A673 (cell line): ENCODE measurements around the gene RAG2. TPM values are rescaled to one million over a fixed set of nuclear protein-coding genes. Genes with fewer than 3 reads are reported as not detected.

Experiments used
- BruUV-seq: library from RNA; stranded (reverse); fragments of 400-500 nt; replicated peaks from 2 replicates; lab custom pipeline; 2021; lab: Mats Ljungman, UMichigan
- CTCF ChIA-PET: fragments of 300-600 bp; sonication (Branson Sonifier 250); formaldehyde crosslinking; loops from one replicate; lab custom pipeline; 2022; ENCODE audit warnings: antibody characterized with exemption; lab: Charles Lee
- POLR2A ChIA-PET: fragments of 300-600 bp; sonication (Branson Sonifier 250); formaldehyde crosslinking; loops from one replicate; lab custom pipeline; 2022; ENCODE audit warnings: antibody characterized with exemption; ENCODE audit not compliant: low non-redundant PET; lab: Charles Lee
- DNase-seq: peaks from one replicate; pipeline ENCODE4 v3.0.0-alpha.2; 2015; ENCODE audit warnings: low spot score
- H3K27ac ChIP-seq: fragments of 200-600 bp; sonication (generic); 2 replicates; pipeline ENCODE4 v1.5.1; 2016; ENCODE audit warnings: mixed run types, low read depth, mild to moderate bottlenecking, mixed read lengths, antibody characterized with exemption, low read length; ENCODE audit not compliant: poor library complexity, severe bottlenecking
- H3K27me3 ChIP-seq: fragments of 200-600 bp; sonication (generic); replicated peaks from 2 replicates; pipeline ENCODE4 v1.6.1; 2017; ENCODE audit warnings: mixed run types, low read depth, mild to moderate bottlenecking, mixed read lengths, antibody characterized with exemption, low read length; ENCODE audit not compliant: insufficient read depth, poor library complexity
- H3K36me3 ChIP-seq: fragments of 200-600 bp; sonication (generic); 2 replicates; pipeline ENCODE4 v1.6.1; 2016; ENCODE audit warnings: mixed run types, mild to moderate bottlenecking, mixed read lengths, antibody characterized with exemption, low read length; ENCODE audit not compliant: insufficient read depth, poor library complexity, severe bottlenecking
- H3K4me1 ChIP-seq: fragments of 200-600 bp; sonication (generic); 2 replicates; pipeline ENCODE4 v1.6.1; 2017; ENCODE audit warnings: mixed run types, mild to moderate bottlenecking, mixed read lengths, antibody characterized with exemption, low read length; ENCODE audit not compliant: insufficient read depth, poor library complexity, severe bottlenecking
- H3K4me3 ChIP-seq: fragments of 200-600 bp; sonication (generic); 2 replicates; pipeline ENCODE4 v1.5.1; 2016; ENCODE audit warnings: low read depth, mixed run types, mild to moderate bottlenecking, mixed read lengths, low read length; ENCODE audit not compliant: poor library complexity, severe bottlenecking
- H3K9me3 ChIP-seq: fragments of 200-600 bp; sonication (generic); 2 replicates; pipeline ENCODE4 v1.6.1; 2016; ENCODE audit warnings: mixed run types, low read depth, mild to moderate bottlenecking, mixed read lengths, antibody characterized with exemption, low read length; ENCODE audit not compliant: poor library complexity, severe bottlenecking
- CTCF ChIP-seq: fragments of 300-800, 200-600 bp; sonication (generic); conservative IDR thresholded peaks from 2 replicates; pipeline ENCODE4 v1.5.1; 2017; ENCODE audit warnings: low read depth, mild to moderate bottlenecking, antibody characterized with exemption, low read length, moderate library complexity, mixed read lengths
- EZH2 ChIP-seq: fragments of 200-600 bp; sonication (generic); IDR thresholded peaks from 2 replicates; pipeline ENCODE4 v1.6.1; 2017; ENCODE audit warnings: borderline replicate concordance, low read depth, mild to moderate bottlenecking, mixed read lengths, antibody characterized with exemption, low read length; ENCODE audit not compliant: poor library complexity, severe bottlenecking
- intact Hi-C: fragments of 100-400 bp; cut with micrococcal nuclease; formaldehyde crosslinking; loops from one replicate; pipeline ENCODE4 v1.10.0; 2022; ENCODE audit not compliant: unreplicated experiment
- total RNA-seq: library from RNA; stranded (reverse); gene quantifications from 2 replicates; pipeline ENCODE4 v1.2.3, GENCODE V29; 2021

RAG2 gene
- total RNA-seq, 1 experiment from 2014 or later: not detected

- ChIA-PET POLR2A (no interaction called here), CTCF (interaction anchor here (0.6 to 1.0 kb wide), 2 partner anchors 13 to 16 kb away, joined by 3 read pairs; no protein-coding TSS in a partner anchor)
- Histone ChIP-seq H3K4me1 (peaks cover 14% of the 10 kb centered on the region), H3K27me3 (peaks cover 56% of the 10 kb centered on the region), H3K27ac (no peak overlapping the region), H3K36me3 (no peaks in the 10 kb centered on the region), H3K9me3 (peaks cover 7% of the 10 kb centered on the region), H3K4me3 (no peak overlapping the region)
- TF ChIP-seq CTCF (no peak), EZH2 (no peak)
- DNase-seq: peak; percentile 37
- intact Hi-C loops: no loop called here
- no TSS peak for BruUV-seq
Observed at GRCh38 chr11:36577859-36578258, 20.2 kb downstream of the RAG2 start.

GRCh38 chr11:36577373-36577772 is 20.7 kb downstream of the RAG2 start:
- ChIA-PET CTCF (interaction anchor here (1.0 kb wide), 1 partner anchor 12 kb away, joined by 3 read pairs; no protein-coding TSS in a partner anchor), POLR2A (no interaction called here)
- DNase-seq: no peak
- Histone ChIP-seq H3K4me3 (no peak overlapping the region), H3K4me1 (peaks cover 14% of the 10 kb centered on the region), H3K36me3 (no peaks in the 10 kb centered on the region), H3K9me3 (peaks cover 7% of the 10 kb centered on the region), H3K27ac (no peak overlapping the region), H3K27me3 (peaks cover 60% of the 10 kb centered on the region)
- intact Hi-C loops: no loop called here
- TF ChIP-seq EZH2 (no peak), CTCF (no peak)
- BruUV-seq: no TSS peak

- no peak for TF ChIP-seq CTCF
- TF ChIP-seq EZH2: no peak
Observed at GRCh38 chr11:36574486-36574885, 23.6 kb downstream of the RAG2 start.

More at GRCh38 chr11:36574486-36574885, 23.6 kb downstream of the RAG2 start:
- no peak for DNase-seq
- BruUV-seq: no TSS peak
- Histone ChIP-seq H3K27me3 (peaks cover 82% of the 10 kb centered on the region), H3K9me3 (no peaks in the 10 kb centered on the region), H3K4me1 (peaks cover 14% of the 10 kb centered on the region), H3K36me3 (no peaks in the 10 kb centered on the region), H3K27ac (no peak overlapping the region), H3K4me3 (no peak overlapping the region)
- ChIA-PET CTCF (interaction anchor here (1.8 kb wide), 1 partner anchor 10 kb away, joined by 4 read pairs; no protein-coding TSS in a partner anchor), POLR2A (no interaction called here)
- intact Hi-C loops: no loop called here
